ENCODE data around the gene FHOD3.

DNA sequence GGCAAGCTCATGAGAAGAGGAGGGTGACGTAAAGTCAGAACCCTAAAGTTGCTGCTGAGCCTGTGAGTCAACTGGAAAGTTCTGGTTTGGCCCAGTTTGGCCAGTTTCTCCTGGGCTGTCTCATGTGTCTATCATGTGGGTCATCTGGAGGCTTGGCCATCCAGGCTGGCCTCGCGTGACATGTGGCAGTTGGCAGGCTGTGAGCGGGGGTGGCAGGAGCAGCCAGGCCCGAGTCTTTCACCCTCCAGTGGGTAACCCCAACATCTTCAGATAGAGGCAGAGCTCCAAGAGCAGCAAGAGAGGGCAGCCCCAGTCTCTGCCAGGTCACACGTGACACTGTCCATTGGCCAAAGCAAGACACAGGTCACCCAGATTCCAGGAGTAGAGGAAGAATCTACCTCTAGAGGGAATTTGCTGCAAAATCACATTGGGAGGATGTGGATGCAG lies 51.5 kb downstream of the FHOD3 start:
- TF ChIP-seq, protein P1, sequence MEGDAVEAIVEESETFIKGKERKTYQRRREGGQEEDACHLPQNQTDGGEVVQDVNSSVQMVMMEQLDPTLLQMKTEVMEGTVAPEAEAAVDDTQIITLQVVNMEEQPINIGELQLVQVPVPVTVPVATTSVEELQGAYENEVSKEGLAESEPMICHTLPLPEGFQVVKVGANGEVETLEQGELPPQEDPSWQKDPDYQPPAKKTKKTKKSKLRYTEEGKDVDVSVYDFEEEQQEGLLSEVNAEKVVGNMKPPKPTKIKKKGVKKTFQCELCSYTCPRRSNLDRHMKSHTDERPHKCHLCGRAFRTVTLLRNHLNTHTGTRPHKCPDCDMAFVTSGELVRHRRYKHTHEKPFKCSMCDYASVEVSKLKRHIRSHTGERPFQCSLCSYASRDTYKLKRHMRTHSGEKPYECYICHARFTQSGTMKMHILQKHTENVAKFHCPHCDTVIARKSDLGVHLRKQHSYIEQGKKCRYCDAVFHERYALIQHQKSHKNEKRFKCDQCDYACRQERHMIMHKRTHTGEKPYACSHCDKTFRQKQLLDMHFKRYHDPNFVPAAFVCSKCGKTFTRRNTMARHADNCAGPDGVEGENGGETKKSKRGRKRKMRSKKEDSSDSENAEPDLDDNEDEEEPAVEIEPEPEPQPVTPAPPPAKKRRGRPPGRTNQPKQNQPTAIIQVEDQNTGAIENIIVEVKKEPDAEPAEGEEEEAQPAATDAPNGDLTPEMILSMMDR (IDR thresholded peaks at IDR 0.05): no peak
- TF ChIP-seq POLR2A (IDR thresholded peaks at IDR 0.05): no peak
